ENCODE measurements around the gene NRP1. TPM values are rescaled to one million over a fixed set of nuclear protein-coding genes. Genes with fewer than 3 reads are reported as not detected.
A peak's percentile ranks its signal among the peaks of the same experiment; 100 is the strongest.

Gene NRP1
- total and polyA plus RNA-seq, 4 donors, result 18.5 to 188 (median 71.7) TPM

DNA sequence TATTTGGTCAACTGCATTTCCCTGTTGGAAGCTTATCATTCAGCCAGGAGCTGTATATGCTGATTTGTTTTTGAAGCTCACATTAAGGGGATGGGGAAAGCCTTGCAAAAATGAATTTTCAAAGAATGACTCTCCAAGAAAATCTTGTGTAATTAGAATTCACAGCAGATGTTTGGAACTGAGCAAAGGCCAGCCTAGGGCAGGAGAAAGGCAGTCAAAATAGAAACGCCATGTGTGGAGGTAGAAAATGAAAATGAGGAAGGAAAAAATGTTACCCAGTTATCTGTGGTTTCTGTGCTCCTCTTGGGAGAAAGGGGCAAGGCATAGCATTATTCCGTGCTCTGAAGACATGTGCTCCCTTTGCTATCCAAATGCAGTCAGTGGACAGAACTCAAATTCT lies 93.5 kb downstream of the NRP1 start:
- Histone ChIP-seq H3K4me1 (ENCODE audit: control insufficient read depth in 5 of 5, insufficient read depth in 5 of 5, low read length in 5 of 5) (peaks cover 2 to 28% (median 9%) of the 10 kb centered on the region in 5 donors), H3K4me3 (no peak overlapping the region), H3K9ac (ENCODE audit: insufficient read depth in 1 of 2, low read length in 2 of 2) (no peak overlapping the region), H3K27me3 (ENCODE audit: control insufficient read depth in 3 of 3, insufficient read depth in 3 of 3, low read length in 2 of 3) (no peaks in the 10 kb centered on the region), H3K9me3 (ENCODE audit: control insufficient read depth in 4 of 4, insufficient read depth in 3 of 4, low read length in 3 of 4) (no peaks in the 10 kb centered on the region), H3K36me3 (ENCODE audit: control insufficient read depth in 4 of 4, insufficient read depth in 4 of 4, low read length in 4 of 4) (peaks cover 4 to 24% (median 17%) of the 10 kb centered on the region in 4 donors), H3K27ac (ENCODE audit: low read depth in 1 of 2, low read length in 1 of 2) (peak overlapping the region in 1 of 2 donors; percentile 11)
- 14 to 49% methylated on average over 2 of the region's 2 CpGs for WGBS, 2 donors
- ATAC-seq (ENCODE audit: insufficient read depth, low FRiP score), result no peak
- TF ChIP-seq, protein P1, sequence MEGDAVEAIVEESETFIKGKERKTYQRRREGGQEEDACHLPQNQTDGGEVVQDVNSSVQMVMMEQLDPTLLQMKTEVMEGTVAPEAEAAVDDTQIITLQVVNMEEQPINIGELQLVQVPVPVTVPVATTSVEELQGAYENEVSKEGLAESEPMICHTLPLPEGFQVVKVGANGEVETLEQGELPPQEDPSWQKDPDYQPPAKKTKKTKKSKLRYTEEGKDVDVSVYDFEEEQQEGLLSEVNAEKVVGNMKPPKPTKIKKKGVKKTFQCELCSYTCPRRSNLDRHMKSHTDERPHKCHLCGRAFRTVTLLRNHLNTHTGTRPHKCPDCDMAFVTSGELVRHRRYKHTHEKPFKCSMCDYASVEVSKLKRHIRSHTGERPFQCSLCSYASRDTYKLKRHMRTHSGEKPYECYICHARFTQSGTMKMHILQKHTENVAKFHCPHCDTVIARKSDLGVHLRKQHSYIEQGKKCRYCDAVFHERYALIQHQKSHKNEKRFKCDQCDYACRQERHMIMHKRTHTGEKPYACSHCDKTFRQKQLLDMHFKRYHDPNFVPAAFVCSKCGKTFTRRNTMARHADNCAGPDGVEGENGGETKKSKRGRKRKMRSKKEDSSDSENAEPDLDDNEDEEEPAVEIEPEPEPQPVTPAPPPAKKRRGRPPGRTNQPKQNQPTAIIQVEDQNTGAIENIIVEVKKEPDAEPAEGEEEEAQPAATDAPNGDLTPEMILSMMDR (IDR thresholded peaks at IDR 0.05; ENCODE audit: control extremely low read depth, extremely low read depth), result no peak
- no peak for DNase-seq

DNA sequence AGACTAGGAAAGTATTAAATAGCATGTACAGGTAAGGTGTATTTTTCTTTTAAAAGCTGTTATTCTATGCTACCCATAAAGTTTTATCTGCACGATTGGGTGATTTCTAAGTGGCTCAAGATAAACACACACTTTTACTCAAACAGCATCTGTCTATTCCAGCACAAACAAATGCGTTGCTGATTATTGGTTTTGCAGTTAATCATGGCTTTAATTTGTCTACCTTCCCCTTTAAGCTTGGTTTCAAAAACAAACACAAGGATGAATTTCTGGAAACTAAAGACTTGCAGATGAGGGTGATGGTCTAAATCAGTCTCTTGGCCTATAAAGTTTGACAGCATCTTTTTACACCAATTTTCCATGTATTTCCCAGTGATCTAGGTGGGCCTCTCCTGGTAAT lies 94.2 kb downstream of the NRP1 start:
- 77 to 83% methylated on average over 2 of the region's 2 CpGs for WGBS, 2 donors
- H3K4me1 ChIP-seq (ENCODE audit: control insufficient read depth in 5 of 5, insufficient read depth in 5 of 5, low read length in 5 of 5), result peaks cover 2 to 30% (median 9%) of the 10 kb centered on the region in 5 donors
- H3K27me3 ChIP-seq (ENCODE audit: control insufficient read depth in 3 of 3, insufficient read depth in 3 of 3, low read length in 2 of 3), result no peaks in the 10 kb centered on the region
- TF ChIP-seq, protein P1 (IDR thresholded peaks at IDR 0.05; ENCODE audit: control extremely low read depth, extremely low read depth), result no peak
- H3K9ac ChIP-seq (ENCODE audit: insufficient read depth in 1 of 2, low read length in 2 of 2), result no peak overlapping the region
- ATAC-seq (ENCODE audit: insufficient read depth, low FRiP score) (no peak), DNase-seq (no peak)
- peaks cover 4 to 24% (median 15%) of the 10 kb centered on the region in 4 donors for H3K36me3 ChIP-seq (ENCODE audit: control insufficient read depth in 4 of 4, insufficient read depth in 4 of 4, low read length in 4 of 4)
- H3K4me3 ChIP-seq, result no peak overlapping the region
- no peak overlapping the region for H3K27ac ChIP-seq (ENCODE audit: low read depth in 1 of 2, low read length in 1 of 2)
- no peaks in the 10 kb centered on the region for H3K9me3 ChIP-seq (ENCODE audit: control insufficient read depth in 4 of 4, insufficient read depth in 3 of 4, low read length in 3 of 4)

DNA sequence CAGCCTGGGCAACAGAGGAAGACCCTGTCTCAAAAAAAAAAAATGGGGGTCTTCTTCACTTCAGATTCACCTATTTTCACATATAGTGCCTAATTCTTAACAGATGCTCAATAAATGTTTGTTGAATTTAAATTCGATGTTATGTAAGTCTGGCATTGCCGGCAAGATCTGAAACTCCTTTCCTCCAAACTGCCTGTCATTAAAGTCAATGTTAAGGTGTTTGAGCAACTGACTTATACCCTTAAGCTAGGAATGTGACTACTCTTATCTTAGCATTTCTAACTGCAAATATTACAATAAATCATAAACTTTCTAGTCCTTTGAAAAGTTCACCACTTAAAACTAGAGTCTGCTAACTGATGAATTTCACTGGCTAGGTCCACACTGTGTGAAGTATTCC lies 95.2 kb downstream of the NRP1 start:
- Histone ChIP-seq H3K27me3 (ENCODE audit: control insufficient read depth in 3 of 3, insufficient read depth in 3 of 3, low read length in 2 of 3) (no peaks in the 10 kb centered on the region), H3K4me3 (no peak overlapping the region), H3K9me3 (ENCODE audit: control insufficient read depth in 4 of 4, insufficient read depth in 3 of 4, low read length in 3 of 4) (no peaks in the 10 kb centered on the region), H3K27ac (ENCODE audit: low read depth in 1 of 2, low read length in 1 of 2) (no peak overlapping the region), H3K36me3 (ENCODE audit: control insufficient read depth in 4 of 4, insufficient read depth in 4 of 4, low read length in 4 of 4) (peaks cover 4 to 24% (median 14%) of the 10 kb centered on the region in 4 donors), H3K4me1 (ENCODE audit: control insufficient read depth in 5 of 5, insufficient read depth in 5 of 5, low read length in 5 of 5) (peaks cover 2 to 36% (median 14%) of the 10 kb centered on the region in 5 donors), H3K9ac (ENCODE audit: insufficient read depth in 1 of 2, low read length in 2 of 2) (no peak overlapping the region)
- TF ChIP-seq, protein P1 (IDR thresholded peaks at IDR 0.05; ENCODE audit: control extremely low read depth, extremely low read depth), result no peak
- ATAC-seq (ENCODE audit: insufficient read depth, low FRiP score), result no peak
- DNase-seq, result peak in 1 of 3 donors; percentile 30
- 73 to 91% methylated on average over 2 of the region's 2 CpGs for WGBS, 2 donors

DNA sequence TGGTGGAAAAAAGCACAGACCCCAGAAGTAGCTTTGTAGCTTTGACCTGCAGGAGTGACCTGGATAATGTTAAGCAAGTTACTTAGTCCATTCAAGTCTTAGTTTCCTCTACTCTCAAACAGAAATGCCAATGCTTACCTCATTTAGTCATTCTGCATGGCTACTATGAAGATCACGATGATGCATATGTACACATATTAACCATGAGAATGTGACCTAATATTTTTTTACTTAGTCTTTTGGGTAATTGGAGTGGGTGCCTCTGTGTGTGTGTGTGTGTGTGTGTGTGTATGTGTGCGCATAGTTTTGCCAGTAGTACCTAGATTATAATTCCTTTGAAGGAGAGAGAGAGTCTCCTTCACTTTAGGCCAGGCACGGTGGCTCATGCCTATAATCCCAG lies 95.8 kb downstream of the NRP1 start:
- TF ChIP-seq, protein P1 (IDR thresholded peaks at IDR 0.05; ENCODE audit: control extremely low read depth, extremely low read depth), result no peak
- Histone ChIP-seq H3K27me3 (ENCODE audit: control insufficient read depth in 3 of 3, insufficient read depth in 3 of 3, low read length in 2 of 3) (no peaks in the 10 kb centered on the region), H3K9ac (ENCODE audit: insufficient read depth in 1 of 2, low read length in 2 of 2) (no peak overlapping the region), H3K36me3 (ENCODE audit: control insufficient read depth in 4 of 4, insufficient read depth in 4 of 4, low read length in 4 of 4) (peaks cover 4 to 24% (median 9%) of the 10 kb centered on the region in 4 donors), H3K9me3 (ENCODE audit: control insufficient read depth in 4 of 4, insufficient read depth in 3 of 4, low read length in 3 of 4) (no peaks in the 10 kb centered on the region), H3K4me3 (no peak overlapping the region), H3K27ac (ENCODE audit: low read depth in 1 of 2, low read length in 1 of 2) (peak overlapping the region in 1 of 2 donors; percentile 46), H3K4me1 (ENCODE audit: control insufficient read depth in 5 of 5, insufficient read depth in 5 of 5, low read length in 5 of 5) (peaks cover 2 to 32% (median 14%) of the 10 kb centered on the region in 5 donors)
- DNase-seq (no peak), ATAC-seq (ENCODE audit: insufficient read depth, low FRiP score) (no peak)
- WGBS, 2 donors, result 87 to 92% methylated on average over 3 of the region's 3 CpGs

Data from lung (tissue), 12 donors.